ENCODE data around the gene OXNAD1. TPM values are rescaled to one million over a fixed set of nuclear protein-coding genes. Genes with fewer than 3 reads are reported as not detected.

Gene OXNAD1
- total RNA-seq, 4 donors from 2014 or later, result 8.0 to 17.2 (median 15.4) TPM

- Histone ChIP-seq H3K36me3 (peaks cover 5 to 83% (median 9%) of the 10 kb centered on the region in 3 donors), H3K4me1 (peaks cover 2 to 34% (median 5%) of the 10 kb centered on the region in 3 donors), H3K4me3 (no peak overlapping the region), H3K27me3 (no peaks in the 10 kb centered on the region), H3K9me3 (no peaks in the 10 kb centered on the region), H3K27ac (peak overlapping the region in 1 of 4 donors; percentile 3)
- WGBS, 2 donors, result 88 to 94% methylated on average over 3 to 4 of the region's 5 CpGs
- TF ChIP-seq POLR2A (IDR thresholded peaks at IDR 0.05) (no peak), CTCF (IDR thresholded peaks at IDR 0.05) (no peak)
- DNase-seq, result no peak
- intact Hi-C loops (cut with DNase I), result no loop called here
These were observed 52.0 kb downstream of the OXNAD1 start for GRCh38 chr3:16316847-16317560.

GRCh38 chr3:16317561-16317945 is 52.5 kb downstream of the OXNAD1 start:
- Histone ChIP-seq H3K27me3 (no peaks in the 10 kb centered on the region), H3K27ac (peak overlapping the region in 2 of 4 donors; percentile 3 to 23), H3K4me1 (peaks cover 0 to 31% (median 5%) of the 10 kb centered on the region in 3 donors), H3K36me3 (peaks cover 7 to 85% (median 9%) of the 10 kb centered on the region in 3 donors), H3K4me3 (no peak overlapping the region), H3K9me3 (no peaks in the 10 kb centered on the region)
- no peak for TF ChIP-seq POLR2A (IDR thresholded peaks at IDR 0.05)
- no peak for TF ChIP-seq CTCF (IDR thresholded peaks at IDR 0.05)
- intact Hi-C loops (cut with DNase I), result no loop called here
- 93 to 95% methylated on average over 2 to 4 of the region's 6 CpGs for WGBS, 2 donors
- DNase-seq, result no peak

GRCh38 chr3:16318176-16318575 is 53.2 kb downstream of the OXNAD1 start:
- intact Hi-C loops (cut with DNase I), result no loop called here
- Histone ChIP-seq H3K27me3 (no peaks in the 10 kb centered on the region), H3K4me1 (peaks cover 0 to 33% (median 5%) of the 10 kb centered on the region in 3 donors), H3K4me3 (no peak overlapping the region), H3K36me3 (peaks cover 7 to 86% (median 9%) of the 10 kb centered on the region in 3 donors), H3K27ac (peak overlapping the region in 1 of 4 donors; percentile 23), H3K9me3 (no peaks in the 10 kb centered on the region)
- no peak for TF ChIP-seq CTCF (IDR thresholded peaks at IDR 0.05)
- DNase-seq, result no peak
- WGBS, 2 donors, result 80 to 90% methylated on average over 7 of the region's 7 CpGs

- no peak overlapping the region for H3K4me3 ChIP-seq
- no peak for DNase-seq
- WGBS, 2 donors, result 70 to 92% methylated on average over 2 to 4 of the region's 4 CpGs
- TF ChIP-seq POLR2A (IDR thresholded peaks at IDR 0.05) (no peak), CTCF (IDR thresholded peaks at IDR 0.05) (peak in 4 of 6 experiments; percentile 16 to 39 (median 22))
- H3K4me1 ChIP-seq, result peaks cover 0 to 33% (median 5%) of the 10 kb centered on the region in 3 donors
- no peaks in the 10 kb centered on the region for H3K27me3 ChIP-seq
- peaks cover 3 to 86% (median 6%) of the 10 kb centered on the region in 3 donors for H3K36me3 ChIP-seq
- no peak overlapping the region for H3K27ac ChIP-seq
- H3K9me3 ChIP-seq, result no peaks in the 10 kb centered on the region
- intact Hi-C loops (cut with DNase I), result no loop called here
These were observed 54.3 kb downstream of the OXNAD1 start for GRCh38 chr3:16319307-16319706.

- Histone ChIP-seq H3K27me3 (no peaks in the 10 kb centered on the region), H3K9me3 (no peaks in the 10 kb centered on the region), H3K27ac (no peak overlapping the region), H3K4me3 (no peak overlapping the region), H3K36me3 (peaks cover 3 to 82% (median 6%) of the 10 kb centered on the region in 3 donors), H3K4me1 (peaks cover 0 to 33% (median 5%) of the 10 kb centered on the region in 3 donors)
- 93 to 96% methylated on average over 4 of the region's 4 CpGs for WGBS, 2 donors
- intact Hi-C loops (cut with DNase I), result no loop called here
- no peak for DNase-seq
- TF ChIP-seq CTCF (IDR thresholded peaks at IDR 0.05), result no peak
- TF ChIP-seq POLR2A (IDR thresholded peaks at IDR 0.05), result no peak
These were observed 54.7 kb downstream of the OXNAD1 start for GRCh38 chr3:16319723-16320122.

Measured in esophagus squamous epithelium (tissue), 5 donors.